Dedifferentiated amniotic fluid mesenchymal stem cell (primary cell): ENCODE data around the gene TBC1D24.

Experiments
- DNase-seq: peaks from one replicate; pipeline ENCODE4 v3.0.0-alpha.2; 2016; ENCODE audit errors: extremely low spot score

TBC1D24 gene

GRCh38 chr16:2517954-2518605 lies 43.2 kb downstream of the TBC1D24 start:
- DNase-seq: no peak

GRCh38 chr16:2518823-2519710 lies 44.1 kb downstream of the TBC1D24 start:
- no peak for DNase-seq

GRCh38 chr16:2519711-2520080 lies 44.8 kb downstream of the TBC1D24 start:
- DNase-seq: no peak

GRCh38 chr16:2520097-2520783 lies 45.3 kb downstream of the TBC1D24 start, which contains the start of gene AMDHD2:
AMDHD2 (plus strand) TSS chr16:2520371; CDS start chr16:2520459, 88 bp downstream.
- peak; percentile 84 for DNase-seq

GRCh38 chr16:2520784-2521531 lies 46.0 kb downstream of the TBC1D24 start:
- DNase-seq: no peak

- DNase-seq: no peak
Observed at GRCh38 chr16:2523801-2524231, 48.9 kb downstream of the TBC1D24 start.

- no peak for DNase-seq
Observed at GRCh38 chr16:2524339-2524938, 49.5 kb downstream of the TBC1D24 start.

GRCh38 chr16:2526135-2526534 lies 51.2 kb downstream of the TBC1D24 start:
- peak; percentile 8 for DNase-seq

- peak; percentile 5 for DNase-seq
Observed at GRCh38 chr16:2527071-2527783, 52.3 kb downstream of the TBC1D24 start.

- no peak for DNase-seq
Observed at GRCh38 chr16:2527784-2528100, 52.8 kb downstream of the TBC1D24 start.

- no peak for DNase-seq
Observed at GRCh38 chr16:2528161-2529060, 53.5 kb downstream of the TBC1D24 start.

- peak; percentile 10 for DNase-seq
Observed at GRCh38 chr16:2529061-2529931, 54.4 kb downstream of the TBC1D24 start.

GRCh38 chr16:2529961-2530628 lies 55.2 kb downstream of the TBC1D24 start:
- DNase-seq: peak; percentile 4

- DNase-seq: peak; percentile 7
Observed at GRCh38 chr16:2530629-2531318, 55.8 kb downstream of the TBC1D24 start.

- no peak for DNase-seq
Observed at GRCh38 chr16:2531371-2531695, 56.4 kb downstream of the TBC1D24 start, which contains the start of gene CEMP1. CEMP1 (minus strand) TSS chr16:2531408; CDS start chr16:2531073, 335 bp downstream.

GRCh38 chr16:2531696-2532493 lies 57.0 kb downstream of the TBC1D24 start:
- DNase-seq: peak; percentile 96
